Myocyte (in vitro differentiated cells): ENCODE measurements around the gene RORB. TPM values are rescaled to one million over a fixed set of nuclear protein-coding genes. Genes with fewer than 3 reads are reported as not detected.
A peak's percentile ranks its signal among the peaks of the same experiment; 100 is the strongest.

Experiments used
- DNase-seq: peaks from one replicate; pipeline ENCODE4 v3.0.0-alpha.2; 2012; ENCODE audit warnings: low read depth
- polyA plus RNA-seq: library from polyadenylated mRNA; unstranded; fragments of >200 nt; gene quantifications from one replicate; pipeline ENCODE4 v1.2.1, GENCODE V29; 2012; ENCODE audit warnings: missing spikeins
- total RNA-seq: library from RNA; depleted of rRNA; stranded (reverse); fragments of >200 nt; gene quantifications from 2 replicates; pipeline ENCODE4 v1.2.3, GENCODE V29; 2014

The RORB gene
- total RNA-seq: not detected in 2 replicates
- polyA plus RNA-seq: not detected

DNA sequence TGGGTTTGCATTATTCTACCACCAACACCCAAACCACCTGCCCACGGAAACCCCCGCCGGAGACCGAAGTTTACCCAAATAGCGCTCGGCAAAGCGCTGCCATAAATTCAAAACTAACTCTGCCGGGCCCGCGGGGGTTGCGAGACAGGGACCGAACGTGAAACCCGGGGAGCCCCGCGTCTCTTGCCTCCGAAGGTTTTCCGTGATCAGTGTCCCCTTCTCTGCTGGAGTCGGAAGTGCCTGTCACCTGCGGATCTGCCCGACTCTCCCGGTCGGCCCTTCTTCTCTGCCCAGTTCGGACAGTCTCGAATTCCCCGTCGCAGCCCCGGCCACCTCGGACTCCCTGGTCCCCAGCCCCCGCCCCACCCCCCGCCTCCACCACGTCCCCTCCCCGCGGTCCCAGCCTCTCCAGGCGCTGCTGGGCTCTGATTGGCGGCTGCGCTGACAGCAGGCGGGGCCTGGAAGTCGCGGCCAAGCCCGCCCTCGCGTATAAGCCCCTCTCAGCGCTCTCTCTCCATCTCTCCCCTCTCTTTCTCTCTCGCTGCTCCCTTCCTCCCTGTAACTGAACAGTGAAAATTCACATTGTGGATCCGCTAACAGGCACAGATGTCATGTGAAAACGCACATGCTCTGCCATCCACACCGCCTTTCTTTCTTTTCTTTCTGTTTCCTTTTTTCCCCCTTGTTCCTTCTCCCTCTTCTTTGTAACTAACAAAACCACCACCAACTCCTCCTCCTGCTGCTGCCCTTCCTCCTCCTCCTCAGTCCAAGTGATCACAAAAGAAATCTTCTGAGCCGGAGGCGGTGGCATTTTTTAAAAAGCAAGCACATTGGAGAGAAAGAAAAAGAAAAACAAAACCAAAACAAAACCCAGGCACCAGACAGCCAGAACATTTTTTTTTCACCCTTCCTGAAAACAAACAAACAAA is at the start of gene RORB:
Gene RORB (plus strand): TSS at position 517 of the 929 bp plus-strand sequence. CDS start 642 bp downstream, outside the sequence.
- DNase-seq: peak; percentile 47

DNA sequence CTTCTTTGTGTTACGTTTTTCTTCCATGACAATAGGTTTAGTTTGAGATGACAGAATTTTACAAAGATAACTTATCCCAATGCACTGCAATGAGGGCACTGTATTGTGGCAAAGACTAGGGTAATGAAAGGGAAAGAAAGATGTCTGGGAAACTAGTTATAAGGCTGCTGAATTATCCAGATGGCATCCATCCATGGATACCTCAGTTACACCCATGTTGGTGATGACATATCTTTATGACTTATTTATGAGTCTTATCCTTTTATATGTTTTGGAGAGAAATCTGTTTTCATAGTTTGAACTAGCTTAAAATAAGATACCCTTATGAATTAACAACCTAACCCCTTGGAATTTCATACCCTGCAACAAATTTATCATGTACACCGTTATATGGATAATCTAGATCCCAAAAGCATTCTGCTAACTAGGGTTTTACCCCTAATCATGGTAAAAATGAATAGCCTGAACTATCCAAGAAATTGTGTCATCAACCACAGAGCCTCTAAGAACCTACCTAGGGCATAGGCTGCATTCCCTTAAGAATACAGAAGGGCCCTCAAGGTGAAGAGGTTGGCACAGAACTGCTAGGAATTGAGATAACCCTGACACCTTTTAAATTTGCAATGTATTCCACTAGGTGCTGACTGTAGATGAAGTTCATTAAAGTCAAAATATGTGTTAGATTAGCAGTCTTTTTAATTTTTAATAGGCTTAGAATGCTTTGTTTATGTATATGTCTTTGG is 49.5 kb upstream of the RORB start:
- no peak for DNase-seq

GRCh38 chr9:74449060-74449459 is 48.1 kb upstream of the RORB start:
- no peak for DNase-seq

DNA sequence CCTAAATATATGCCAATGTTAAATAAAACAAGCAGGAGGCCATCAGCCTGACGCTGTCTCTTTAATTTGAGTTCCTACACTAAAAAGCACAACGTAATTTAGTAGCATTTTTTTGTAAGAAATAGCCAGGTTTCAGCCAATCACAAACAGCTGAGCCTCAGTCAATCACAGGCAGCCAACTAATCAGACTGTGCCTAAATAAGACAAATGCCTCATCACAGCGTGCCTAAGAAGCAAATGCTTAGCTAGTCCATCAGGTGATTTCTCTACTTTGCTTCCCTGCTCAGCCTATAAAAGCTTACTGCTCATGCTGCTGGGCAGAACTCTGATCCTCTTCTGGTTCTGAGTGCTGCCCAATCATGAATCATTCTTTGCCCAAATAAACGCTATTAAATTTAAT is 38.3 kb upstream of the RORB start:
- no peak for DNase-seq

GRCh38 chr9:74463825-74464224 is 33.3 kb upstream of the RORB start:
- DNase-seq: no peak

DNA sequence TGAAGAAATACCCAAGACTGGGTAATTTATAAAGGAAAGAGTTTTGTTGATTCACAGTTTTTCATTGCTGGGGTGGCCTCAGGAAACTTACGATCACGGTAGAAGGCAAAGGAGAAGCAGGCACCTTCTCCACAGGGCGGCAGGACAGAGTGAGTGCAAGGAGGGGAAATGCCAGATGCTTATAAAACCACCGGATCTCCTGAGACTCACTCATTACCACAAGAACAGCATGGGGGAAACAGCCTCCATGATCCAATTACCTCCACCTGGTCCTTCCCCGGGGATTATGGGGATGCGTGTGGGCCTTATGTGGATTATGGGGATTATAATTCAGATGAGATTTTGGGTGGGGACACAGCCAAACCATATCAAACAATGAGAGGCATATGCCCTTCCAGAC is 18.5 kb upstream of the RORB start:
- DNase-seq: no peak

- DNase-seq: no peak
Measured at GRCh38 chr9:74479711-74480110, 17.4 kb upstream of the RORB start.

- DNase-seq: no peak
Measured at GRCh38 chr9:74487395-74487794, 9.7 kb upstream of the RORB start.

DNA sequence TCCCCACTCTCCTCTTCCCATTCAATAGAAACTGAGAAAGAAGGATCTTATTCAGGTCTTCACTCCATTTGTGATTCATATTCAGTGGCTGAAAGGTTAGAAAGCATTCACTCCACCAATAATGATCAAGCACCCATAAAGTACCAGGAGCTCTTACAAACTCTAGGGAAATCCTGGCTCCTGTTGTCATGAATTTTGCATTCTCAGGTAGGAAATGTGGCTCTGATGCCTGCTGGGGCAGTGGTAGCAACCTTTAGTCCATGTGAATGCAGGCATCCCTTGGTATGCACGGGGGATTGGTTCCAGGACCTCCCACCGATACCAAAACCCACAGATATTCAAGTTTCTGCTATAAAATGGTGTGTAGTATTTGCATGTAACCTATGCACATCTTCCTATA is 3.6 kb upstream of the RORB start:
- DNase-seq: no peak

DNA sequence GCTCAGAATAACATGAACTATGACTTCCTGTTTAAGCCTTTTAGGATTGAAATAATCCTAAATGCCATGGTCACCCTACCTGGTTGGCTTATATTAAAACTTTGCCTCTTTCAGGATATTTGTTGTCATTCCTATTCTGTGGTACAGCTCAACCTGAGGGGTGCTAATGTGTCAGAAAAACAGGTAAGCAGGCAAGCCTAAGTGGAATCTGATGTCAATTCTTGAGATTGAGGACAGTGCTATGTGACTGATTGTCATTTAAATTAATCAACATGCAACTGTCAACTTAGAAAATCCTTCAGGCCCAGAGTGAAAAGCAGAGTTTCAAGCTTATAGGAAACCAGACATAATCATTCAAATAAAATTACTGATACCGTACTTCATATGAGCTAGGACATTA is 2.6 kb upstream of the RORB start:
- DNase-seq: no peak

GRCh38 chr9:74496406-74496805 is 729 bp upstream of the RORB start:
- no peak for DNase-seq

GRCh38 chr9:74497748-74498620 is 849 bp downstream of the RORB start:
- peak; percentile 8 for DNase-seq

DNA sequence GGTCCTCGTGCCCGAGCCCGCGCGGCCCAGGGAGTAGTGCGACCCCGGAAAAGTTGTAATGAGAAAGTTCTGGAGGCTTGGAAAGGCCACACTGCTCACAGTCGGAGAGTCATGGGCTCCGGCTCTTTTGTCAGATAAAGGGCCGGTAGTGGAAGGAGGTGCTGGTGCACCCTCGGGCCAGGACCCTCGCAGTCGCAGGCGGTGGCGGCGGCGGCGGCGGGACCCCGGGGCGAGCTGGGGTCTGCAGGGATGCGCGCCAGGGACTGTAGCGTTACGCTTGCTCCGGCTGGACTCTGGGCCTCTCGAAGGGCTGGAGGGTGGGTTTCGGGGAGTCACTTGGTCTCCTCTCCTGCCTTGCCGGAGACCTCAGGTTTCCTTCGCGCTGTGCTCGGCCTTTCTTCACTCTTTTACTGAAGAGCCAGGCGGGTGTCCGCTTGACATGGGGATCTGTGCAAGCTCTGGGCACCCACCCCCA is 1.5 kb downstream of the RORB start:
- DNase-seq: peak; percentile 1

DNA sequence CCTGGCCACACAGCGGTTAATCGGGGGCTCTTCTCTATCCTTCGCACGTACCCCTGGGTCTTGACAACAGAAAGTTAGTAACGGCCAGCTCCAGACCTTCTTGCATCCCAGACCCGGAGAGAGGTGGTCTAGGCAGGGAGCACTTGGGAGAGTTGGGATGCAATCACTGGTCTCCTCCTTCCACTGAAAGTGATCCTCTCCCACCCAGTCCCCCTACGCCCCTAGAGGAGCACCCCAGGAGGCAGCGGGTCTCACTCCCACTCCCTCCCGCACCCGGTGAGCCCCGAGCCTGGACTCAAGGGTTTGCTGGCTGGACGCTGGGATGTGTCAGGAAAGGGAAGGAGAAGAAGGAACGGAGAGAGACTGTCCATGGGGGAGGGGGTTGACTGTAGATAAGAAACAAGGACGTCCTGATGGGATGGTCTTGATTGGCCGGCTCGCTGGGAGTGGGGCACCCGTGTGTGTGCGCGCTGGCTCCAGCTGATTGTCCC is 2.0 kb downstream of the RORB start:
- no peak for DNase-seq

- DNase-seq: no peak
Measured at GRCh38 chr9:74499770-74500583, 2.8 kb downstream of the RORB start.

GRCh38 chr9:74500584-74500924 is 3.4 kb downstream of the RORB start:
- no peak for DNase-seq

DNA sequence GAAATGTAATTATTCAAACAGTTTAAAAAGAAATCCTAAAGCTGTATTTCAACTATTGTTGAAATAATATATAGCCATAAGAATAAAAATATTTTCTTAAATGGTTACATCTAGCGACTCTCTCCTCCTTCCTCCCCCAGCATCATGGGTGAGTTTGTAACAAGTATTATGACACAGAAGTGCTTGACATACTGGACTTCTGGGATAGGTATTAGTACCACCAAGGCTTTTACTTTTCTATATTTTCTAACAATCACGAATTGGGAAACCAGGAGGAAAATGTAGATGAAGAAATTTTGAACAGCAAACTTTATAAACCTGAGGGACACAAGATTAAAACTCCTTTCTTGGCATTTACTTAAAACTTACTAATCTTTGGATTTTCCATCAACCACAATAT is 4.4 kb downstream of the RORB start:
- no peak for DNase-seq

- DNase-seq: no peak
Measured at GRCh38 chr9:74503219-74503618, 6.1 kb downstream of the RORB start.

GRCh38 chr9:74503666-74504065 is 6.5 kb downstream of the RORB start:
- DNase-seq: no peak

GRCh38 chr9:74511333-74511732 is 14.2 kb downstream of the RORB start:
- no peak for DNase-seq
